ENCODE results near the gene HCFC1. TPM values are rescaled to one million over a fixed set of nuclear protein-coding genes. Genes with fewer than 3 reads are reported as not detected.

Gene HCFC1
- total RNA-seq, 2 donors from 2014 or later: 36.6 to 80.5 TPM

DNA sequence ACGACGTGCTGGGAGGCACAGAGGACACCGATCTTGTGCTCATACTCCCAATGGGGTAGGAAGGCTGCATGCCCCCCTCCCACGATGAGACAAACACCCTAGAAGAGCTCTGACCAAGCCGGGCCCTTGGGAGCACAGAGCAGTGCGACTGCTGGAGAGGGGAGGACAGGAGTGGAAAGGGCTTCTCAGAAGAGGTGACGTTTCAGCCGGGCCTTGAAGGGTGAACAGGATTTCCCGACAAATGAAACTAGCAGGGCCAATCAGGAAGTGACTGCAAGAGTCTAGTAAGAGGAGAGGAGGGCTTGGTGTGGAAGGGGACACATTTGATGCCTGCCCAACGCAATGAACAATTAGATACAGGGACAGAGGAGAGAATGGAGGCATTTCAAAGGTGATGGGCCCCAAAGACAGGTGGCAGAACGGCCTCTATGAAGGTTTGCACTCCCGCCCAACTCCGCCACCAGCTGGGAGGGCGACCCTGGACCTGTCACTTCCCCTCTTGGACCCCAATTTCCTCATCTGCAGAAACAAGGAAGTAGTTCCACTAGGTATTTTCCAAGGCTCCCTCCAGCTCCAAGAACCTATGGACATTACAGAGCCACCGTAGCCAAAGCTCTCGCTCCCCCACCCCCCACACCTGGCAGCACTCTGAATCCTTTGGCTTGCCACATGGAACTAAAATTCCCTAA lies 3.9 kb downstream of the HCFC1 start:
- Histone ChIP-seq H3K27me3 (no peaks in the 10 kb centered on the region), H3K9me3 (no peaks in the 10 kb centered on the region), H3K9ac (ENCODE audit: low read depth in 2 of 2, low read length in 2 of 2) (peak overlapping the region; percentile 16 to 32), H3K27ac (peak overlapping the region; percentile 3), H3K4me3 (no peak overlapping the region), H3K4me1 (peaks cover 4% of the 10 kb centered on the region), H3K36me3 (no peaks in the 10 kb centered on the region)
- TF ChIP-seq, protein P1, sequence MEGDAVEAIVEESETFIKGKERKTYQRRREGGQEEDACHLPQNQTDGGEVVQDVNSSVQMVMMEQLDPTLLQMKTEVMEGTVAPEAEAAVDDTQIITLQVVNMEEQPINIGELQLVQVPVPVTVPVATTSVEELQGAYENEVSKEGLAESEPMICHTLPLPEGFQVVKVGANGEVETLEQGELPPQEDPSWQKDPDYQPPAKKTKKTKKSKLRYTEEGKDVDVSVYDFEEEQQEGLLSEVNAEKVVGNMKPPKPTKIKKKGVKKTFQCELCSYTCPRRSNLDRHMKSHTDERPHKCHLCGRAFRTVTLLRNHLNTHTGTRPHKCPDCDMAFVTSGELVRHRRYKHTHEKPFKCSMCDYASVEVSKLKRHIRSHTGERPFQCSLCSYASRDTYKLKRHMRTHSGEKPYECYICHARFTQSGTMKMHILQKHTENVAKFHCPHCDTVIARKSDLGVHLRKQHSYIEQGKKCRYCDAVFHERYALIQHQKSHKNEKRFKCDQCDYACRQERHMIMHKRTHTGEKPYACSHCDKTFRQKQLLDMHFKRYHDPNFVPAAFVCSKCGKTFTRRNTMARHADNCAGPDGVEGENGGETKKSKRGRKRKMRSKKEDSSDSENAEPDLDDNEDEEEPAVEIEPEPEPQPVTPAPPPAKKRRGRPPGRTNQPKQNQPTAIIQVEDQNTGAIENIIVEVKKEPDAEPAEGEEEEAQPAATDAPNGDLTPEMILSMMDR (IDR thresholded peaks at IDR 0.05): no peak
- no peak for DNase-seq
- intact Hi-C loops (cut with DNase I): no loop called here

DNA sequence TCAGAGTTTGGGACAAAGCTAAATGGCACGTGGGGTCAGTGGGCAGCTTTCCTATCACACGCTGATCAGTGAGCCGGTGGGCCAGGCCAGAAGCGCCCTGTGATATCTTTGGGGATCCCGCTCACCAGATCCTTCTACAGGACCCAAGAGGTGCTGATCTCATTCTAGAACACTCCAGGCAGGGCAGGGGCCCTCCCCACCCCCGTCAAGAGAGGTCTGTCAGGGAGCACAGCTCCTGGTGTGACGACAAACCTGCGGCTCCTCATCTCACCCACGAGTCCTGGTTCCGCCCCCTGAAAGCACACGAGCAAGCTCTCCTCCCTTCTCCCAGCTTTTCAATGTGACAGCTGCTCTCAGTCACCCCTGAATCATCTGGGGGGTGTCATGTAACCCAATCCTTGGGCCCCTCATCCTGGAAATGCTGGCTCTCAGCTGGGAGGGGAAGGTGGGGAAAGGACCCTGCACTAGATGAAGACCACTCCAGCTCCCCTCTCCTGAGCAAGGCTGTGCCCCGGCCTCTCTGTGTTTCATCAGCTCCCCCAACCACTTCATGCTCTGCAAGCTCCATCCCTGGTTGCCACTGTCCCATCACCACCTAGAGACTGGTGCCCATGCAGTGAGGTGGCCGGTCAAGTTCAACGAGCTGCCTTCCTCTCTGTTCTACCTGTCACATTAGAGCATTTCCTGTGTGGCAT lies 4.6 kb downstream of the HCFC1 start:
- no peaks in the 10 kb centered on the region for H3K36me3 ChIP-seq
- H3K27ac ChIP-seq: no peak overlapping the region
- intact Hi-C loops (cut with DNase I): no loop called here
- no peaks in the 10 kb centered on the region for H3K9me3 ChIP-seq
- no peak overlapping the region for H3K4me3 ChIP-seq
- TF ChIP-seq, protein P1 (IDR thresholded peaks at IDR 0.05): no peak
- H3K4me1 ChIP-seq: peaks cover 4% of the 10 kb centered on the region
- H3K27me3 ChIP-seq: no peaks in the 10 kb centered on the region
- H3K9ac ChIP-seq (ENCODE audit: low read depth in 2 of 2, low read length in 2 of 2): peak overlapping the region in 1 of 2 donors; percentile 20
- DNase-seq: no peak

DNA sequence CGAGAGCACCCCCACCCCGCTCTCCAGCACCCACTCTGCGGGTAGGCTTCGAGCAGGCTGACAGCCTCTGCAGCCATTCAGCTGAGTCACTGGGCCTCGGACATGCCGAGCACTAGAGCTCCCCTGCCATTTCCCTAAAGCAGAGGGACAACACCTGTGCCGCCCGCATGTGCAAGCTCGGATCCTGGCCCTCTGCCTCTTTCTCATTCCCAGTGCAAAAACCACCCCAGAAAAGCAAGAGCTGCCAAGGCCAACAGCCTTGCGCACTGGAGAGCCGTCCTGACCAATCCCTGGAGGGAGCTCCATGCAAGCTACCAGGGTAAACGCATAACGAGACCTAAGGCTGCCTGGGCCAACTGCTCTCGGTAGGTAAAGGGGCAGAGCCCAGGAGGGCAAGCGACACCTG lies 5.3 kb downstream of the HCFC1 start:
- Histone ChIP-seq H3K36me3 (no peaks in the 10 kb centered on the region), H3K9me3 (no peaks in the 10 kb centered on the region), H3K9ac (ENCODE audit: low read depth in 2 of 2, low read length in 2 of 2) (no peak overlapping the region), H3K4me3 (no peak overlapping the region), H3K4me1 (peaks cover 4% of the 10 kb centered on the region), H3K27me3 (no peaks in the 10 kb centered on the region), H3K27ac (no peak overlapping the region)
- DNase-seq: no peak
- intact Hi-C loops (cut with DNase I): no loop called here
- TF ChIP-seq, protein P1 (IDR thresholded peaks at IDR 0.05): no peak

DNA sequence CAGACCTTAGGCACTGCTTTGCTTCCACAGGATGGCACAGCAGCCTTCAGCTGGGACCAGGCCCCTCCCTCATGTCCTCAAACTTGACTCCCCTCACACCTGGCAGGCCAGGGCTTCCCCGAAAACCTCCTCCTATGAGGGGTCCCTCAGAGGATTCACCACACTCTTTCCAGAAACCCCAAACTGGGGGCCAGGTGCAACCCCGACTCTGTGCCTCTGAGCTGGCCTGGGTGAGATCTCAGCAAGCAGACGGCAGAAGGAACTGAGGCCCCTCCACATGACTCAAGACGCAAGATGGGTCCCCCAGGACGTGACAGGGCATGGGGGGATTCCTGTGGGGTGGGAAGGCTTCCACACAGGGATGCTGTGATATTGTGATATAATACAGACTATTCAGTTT lies 6.2 kb downstream of the HCFC1 start:
- Histone ChIP-seq H3K36me3 (no peaks in the 10 kb centered on the region), H3K4me1 (peaks cover 4% of the 10 kb centered on the region), H3K9ac (ENCODE audit: low read depth in 2 of 2, low read length in 2 of 2) (no peak overlapping the region), H3K4me3 (no peak overlapping the region), H3K9me3 (no peaks in the 10 kb centered on the region), H3K27ac (no peak overlapping the region), H3K27me3 (no peaks in the 10 kb centered on the region)
- DNase-seq: no peak
- intact Hi-C loops (cut with DNase I): no loop called here
- TF ChIP-seq, protein P1 (IDR thresholded peaks at IDR 0.05): no peak

DNA sequence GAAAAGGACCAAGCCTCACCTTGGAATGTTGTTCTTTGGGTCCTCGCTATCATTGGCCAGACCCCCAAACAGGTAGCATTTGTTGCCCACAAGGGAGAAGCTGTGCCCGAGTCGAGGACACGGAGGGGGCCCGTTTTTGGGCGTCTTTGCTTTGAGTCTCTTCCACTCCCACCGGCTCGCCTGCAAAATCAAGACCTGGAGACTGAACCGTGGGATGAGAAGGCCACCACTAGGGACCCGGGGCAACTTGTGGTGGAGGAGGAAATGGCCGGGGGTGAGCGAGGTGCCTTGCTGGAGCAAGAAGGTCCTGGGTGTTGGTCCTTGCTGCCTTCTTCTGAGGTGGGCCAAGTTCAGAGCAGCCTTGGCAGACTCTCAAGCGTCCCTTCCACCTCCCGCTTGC lies 7.5 kb downstream of the HCFC1 start:
- Histone ChIP-seq H3K4me3 (no peak overlapping the region), H3K27me3 (no peaks in the 10 kb centered on the region), H3K27ac (no peak overlapping the region), H3K36me3 (peaks cover 8% of the 10 kb centered on the region), H3K9me3 (no peaks in the 10 kb centered on the region), H3K9ac (ENCODE audit: low read depth in 2 of 2, low read length in 2 of 2) (no peak overlapping the region), H3K4me1 (peaks cover 4% of the 10 kb centered on the region)
- DNase-seq: no peak
- TF ChIP-seq, protein P1 (IDR thresholded peaks at IDR 0.05): no peak
- intact Hi-C loops (cut with DNase I): no loop called here
